AG09319 (cell line): Measurements from ENCODE around the gene NCKAP1.

Source experiments
- DNase-seq: peaks from one replicate; pipeline ENCODE4 v3.0.0-alpha.2; 2010; ENCODE audit warnings: low read depth; ENCODE audit errors: extremely low read depth
- CTCF ChIP-seq: IDR thresholded peaks from 2 replicates; pipeline ENCODE4 v1.5.1; 2011; ENCODE audit warnings: low read depth, mild to moderate bottlenecking, inconsistent platforms, low read length, moderate library complexity

Gene NCKAP1

GRCh38 chr2:182941919-182942318 lies 96.3 kb downstream of the NCKAP1 start:
- TF ChIP-seq CTCF: no peak
- peak; percentile 34 for DNase-seq

GRCh38 chr2:182941121-182941722 lies 97.0 kb downstream of the NCKAP1 start:
- no peak for DNase-seq

GRCh38 chr2:182937870-182938269 lies 100.4 kb downstream of the NCKAP1 start:
- no peak for DNase-seq
- TF ChIP-seq CTCF: no peak

More at GRCh38 chr2:182941121-182941722, 97.0 kb downstream of the NCKAP1 start:
- no peak for TF ChIP-seq CTCF

GRCh38 chr2:182933629-182934028 lies 104.6 kb downstream of the NCKAP1 start:
- TF ChIP-seq CTCF: no peak
- no peak for DNase-seq

GRCh38 chr2:182929972-182930371 lies 108.3 kb downstream of the NCKAP1 start:
- no peak for TF ChIP-seq CTCF
- DNase-seq: no peak

GRCh38 chr2:182924306-182924705 lies 114.0 kb downstream of the NCKAP1 start:
- TF ChIP-seq CTCF: no peak

GRCh38 chr2:182921234-182921633 lies 117.0 kb downstream of the NCKAP1 start:
- DNase-seq: no peak
- no peak for TF ChIP-seq CTCF

More at GRCh38 chr2:182924306-182924705, 114.0 kb downstream of the NCKAP1 start:
- no peak for DNase-seq
